K562 (cell line): ENCODE results near the gene NTNG1. TPM values are rescaled to one million over a fixed set of nuclear protein-coding genes. Genes with fewer than 3 reads are reported as not detected.

Experiments used
- ATAC-seq: fragments of 200-7000 bp; cut with Tn5 transposase; 3 replicates; pipeline ENCODE4 v1.9.1; 2020; ENCODE audit warnings: moderate library complexity
- BruUV-seq: library from RNA; stranded (reverse); fragments of 400-500 nt; replicated peaks from 2 replicates; lab custom pipeline; 2021; lab: Mats Ljungman, UMichigan
- CTCF ChIA-PET: fragments of 300-600 bp; formaldehyde crosslinking; extraction: SDS; loops from one replicate; lab custom pipeline; 2021; ENCODE audit warnings: low intra/inter-chr PET ratio; lab: Yijun Ruan, JAX
- POLR2A ChIA-PET: fragments of 300-600, 350-650 bp; sonication (Branson Sonifier 250); formaldehyde crosslinking; extraction: SDS; loops from one replicate; lab custom pipeline; 2021; ENCODE audit warnings: antibody characterized with exemption, inconsistent platforms; lab: Yijun Ruan, JAX
- DNase-seq, 4 experiments: peaks; one replicate each; pipeline versions ENCODE4 v3.0.0 to v3.0.0-alpha.2; 2011 to 2018; ENCODE audit warnings: low spot score in 3 of 4, mixed read lengths in 3 of 4; ENCODE audit errors: extremely low read depth in 1 of 4
- FAIRE-seq: peaks from 2 replicates; lab custom pipeline; 2011; peaks lifted over from hg19 to GRCh38; lab: Jason Lieb, UNC
- H2AFZ ChIP-seq: 2 replicates; pipeline ENCODE4 v1.6.0; 2011; ENCODE audit warnings: low read depth, low read length, control low read depth, inconsistent platforms
- H3K27ac ChIP-seq: fragments of 200-600 bp; 3 replicates; pipeline ENCODE4 v1.8.0; 2011; ENCODE audit warnings: low read depth, mild to moderate bottlenecking, control low read depth, inconsistent platforms, low read length, moderate library complexity, mixed read lengths; ENCODE audit errors: extremely low read depth
- H3K27me3 ChIP-seq, 2 experiments: fragments of 300-600 bp in 1 of 2; 2 replicates in 1 of 2; 3 replicates in 1 of 2; pipeline versions ENCODE4 v1.6.0 to v1.8.0; 2011; ENCODE audit warnings: inconsistent platforms in 2 of 2, low read length in 2 of 2, mild to moderate bottlenecking in 1 of 2, mixed read lengths in 1 of 2, moderate library complexity in 1 of 2; ENCODE audit not compliant: control insufficient read depth in 2 of 2, insufficient read depth in 2 of 2
- H3K36me3 ChIP-seq: fragments of 300-600 bp; 3 replicates; pipeline ENCODE4 v1.8.0; 2011; ENCODE audit warnings: mild to moderate bottlenecking, low read length, inconsistent platforms; ENCODE audit not compliant: control insufficient read depth, insufficient read depth
- H3K4me1 ChIP-seq, 2 experiments: fragments of 200-600 bp in 1 of 2; replicated peaks in 1 of 2; 2 replicates in 1 of 2; 3 replicates in 1 of 2; pipeline versions ENCODE4 v1.5.1 to v1.8.0; 2011; ENCODE audit warnings: inconsistent platforms in 2 of 2, low read length in 2 of 2, mild to moderate bottlenecking in 1 of 2, mixed read lengths in 1 of 2, moderate library complexity in 1 of 2; ENCODE audit not compliant: control insufficient read depth in 2 of 2, insufficient read depth in 2 of 2
- H3K4me2 ChIP-seq: 2 replicates; pipeline ENCODE4 v1.6.1; 2011; ENCODE audit warnings: low read length, control low read depth, inconsistent platforms, mixed read lengths; ENCODE audit not compliant: insufficient read depth
- H3K4me3 ChIP-seq: fragments of 200-600 bp; sonication (generic), shearing (Covaris generic); 2 replicates; pipeline ENCODE4 v1.5.1; 2016; ENCODE audit warnings: control low read depth, inconsistent platforms
- H3K79me2 ChIP-seq: fragments of 200-600 bp; 3 replicates; pipeline ENCODE4 v1.8.0; 2011; ENCODE audit warnings: low read length, inconsistent platforms; ENCODE audit not compliant: control insufficient read depth, insufficient read depth
- H3K9ac ChIP-seq, 2 experiments: 2 replicates each; pipeline versions ENCODE4 v1.6.0 to v1.6.1; 2011; ENCODE audit warnings: low read depth in 2 of 2, low read length in 2 of 2, control low read depth in 1 of 2, inconsistent platforms in 1 of 2, mild to moderate bottlenecking in 1 of 2, mixed read lengths in 1 of 2; ENCODE audit not compliant: insufficient read depth in 1 of 2
- H3K9me1 ChIP-seq: one replicate; pipeline ENCODE4 v1.6.0; 2011; ENCODE audit warnings: inconsistent platforms, mild to moderate bottlenecking, low read length, moderate library complexity; ENCODE audit not compliant: control insufficient read depth, insufficient read depth
- H3K9me3 ChIP-seq: replicated peaks from 2 replicates; pipeline ENCODE4 v1.5.1; 2011; ENCODE audit warnings: low read depth, low read length, inconsistent platforms; ENCODE audit not compliant: control insufficient read depth, insufficient read depth
- H4K20me1 ChIP-seq: replicated peaks from 2 replicates; pipeline ENCODE4 v1.6.1; 2011; ENCODE audit warnings: low read length, inconsistent platforms, mixed read lengths; ENCODE audit not compliant: control insufficient read depth, insufficient read depth
- ATF7 ChIP-seq: fragments of 450-650 bp; IDR thresholded peaks from 2 replicates; pipeline ENCODE4 v1.7.1; 2014; ENCODE audit warnings: mild to moderate bottlenecking, moderate library complexity
- CEBPB ChIP-seq: fragments of 450-650 bp; IDR thresholded peaks from 2 replicates; pipeline ENCODE4 v1.6.1; 2016; ENCODE audit warnings: missing genetic modification characterization, missing compliant biosample characterization
- KLF1 ChIP-seq: fragments of 450-650 bp; IDR thresholded peaks from 2 replicates; pipeline ENCODE4 v1.6.1; 2016; ENCODE audit warnings: missing genetic modification characterization, missing compliant biosample characterization
- PBX2 ChIP-seq, 2 experiments: IDR thresholded peaks in 1 of 2; conservative IDR thresholded peaks in 1 of 2; 2 replicates each; pipeline ENCODE4 v1.6.1; 2016; ENCODE audit warnings: low read depth in 2 of 2, mild to moderate bottlenecking in 1 of 2, missing compliant biosample characterization in 1 of 2, missing genetic modification characterization in 1 of 2, moderate library complexity in 1 of 2
- POLR2A ChIP-seq: fragments of 450-650 bp; conservative IDR thresholded peaks from 2 replicates; pipeline ENCODE4 v1.6.1; 2016
- RFX7 ChIP-seq: fragments of 250-450 bp; sonication (Bioruptor Pico); IDR thresholded peaks from 2 replicates; pipeline ENCODE4 v1.5.1; 2021; ENCODE audit warnings: mild to moderate bottlenecking
- ZFP91 ChIP-seq: sonication (generic); formaldehyde crosslinking; IDR thresholded peaks from 2 replicates; pipeline ENCODE4 v1.8.0; 2022; ENCODE audit warnings: mild to moderate bottlenecking, missing genetic modification reagents
- ZNF12 ChIP-seq: sonication (generic); formaldehyde crosslinking; IDR thresholded peaks from 2 replicates; pipeline ENCODE4 v1.4.0; 2020; ENCODE audit warnings: mild to moderate bottlenecking, missing genetic modification reagents
- WGBS: fragments of 100-300 bp; shearing (Covaris generic); methylation state at CpG from one replicate; pipeline ENCODE4 v1.1.6; 2016; ENCODE audit warnings: low coverage, mixed read lengths; ENCODE audit not compliant: insufficient coverage; ENCODE audit errors: missing lambda C conversion rate; 5-methylcytosine and 5-hydroxymethylcytosine counted together
- in situ Hi-C: fragments of 300-500 bp; cut with MboI; formaldehyde crosslinking; loops from 4 replicates; pipeline ENCODE4 v1.15.0; 2018; ENCODE audit warnings: inconsistent platforms, mixed read lengths
- intact Hi-C: fragments of 100-400 bp; cut with micrococcal nuclease; formaldehyde crosslinking; loops from 2 replicates; pipeline ENCODE4 v1.14.2; 2022
- polyA plus RNA-seq, 8 experiments: library from polyadenylated mRNA; depleted of rRNA in 4 of 8; stranded (reverse) in 5 of 8; unstranded in 3 of 8; fragments of >200 nt; fragmentation: Nextera tagmentation in 2 of 8; fragmentation: Illumina TruSeq in 1 of 8; extraction: Ambion mirVana in 2 of 8; extraction: Trizol in 1 of 8; gene quantifications; 2 replicates each; pipeline versions ENCODE4 v1.2.1 to v1.2.3, GENCODE V29; 2011 to 2014; ENCODE audit warnings: inconsistent platforms in 1 of 8, missing spikeins in 1 of 8
- total RNA-seq, 7 experiments: library from RNA; depleted of rRNA in 6 of 7; stranded (reverse); fragments of >200 nt in 6 of 7; fragmentation: Illumina TruSeq in 2 of 7; extraction: Trizol in 2 of 7; gene quantifications; 2 replicates each; pipeline versions ENCODE4 v1.2.1 to v1.2.3, GENCODE V29; 2011 to 2021; ENCODE audit warnings: low replicate concordance in 1 of 7

The NTNG1 gene
- total and polyA plus RNA-seq, 9 of the 15 experiments (the other 6 are each of a cell fraction or from before 2014, with no cell fraction given): not detected

GRCh38 chr1:107091418-107091817 is 49.4 kb upstream of the NTNG1 start:
- TF ChIP-seq CEBPB (tag) (0 out of 2 replicates have a peak, but pooled peaks have one; percentile 26), ATF7 (no peak), RFX7 (CRISPR knock-in tag) (no peak), PBX2 (CRISPR knock-in tag; IDR thresholded peaks at IDR 0.05; ENCODE audit: low read depth) (no peak), PBX2 (tag; conservative IDR thresholded peaks at IDR 0.05; ENCODE audit: low read depth) (no peak), ZNF12 (CRISPR knock-in tag) (no peak), ZFP91 (CRISPR knock-in tag) (no peak), KLF1 (tag) (no peak), POLR2A (no peak)
- POLR2A ChIA-PET: no interaction called here
- Histone ChIP-seq H3K9ac (no peak overlapping the region), H4K20me1 (no peaks in the 10 kb centered on the region), H3K9me1 (no peaks in the 10 kb centered on the region), H3K27me3 (no peaks in the 10 kb centered on the region), H3K27ac (no peak overlapping the region), H3K9me3 (no peaks in the 10 kb centered on the region), H3K4me1 (no peaks in the 10 kb centered on the region), H3K4me3 (no peak overlapping the region), H3K4me2 (no peak overlapping the region), H3K79me2 (no peaks in the 10 kb centered on the region), H2AFZ (no peak overlapping the region), H3K36me3 (no peaks in the 10 kb centered on the region)
- no TSS peak for BruUV-seq
- FAIRE-seq (no peak), DNase-seq (no peak), ATAC-seq (no peak)
- intact Hi-C loops (no loop called here), in situ Hi-C loops (no loop called here)
- CTCF ChIA-PET: no interaction called here
- WGBS: 5% methylated on average over 1 of the region's 1 CpG
